ENCODE results near the gene ZNF598.
"Not testable (repeated sequence)": the region's sequence is repeated elsewhere in the genome, so short reads cannot be mapped to it uniquely, and the experiment has no call there.

Gene ZNF598

GRCh38 chr16:1962161-1963153 lies 47.2 kb downstream of the ZNF598 start:
- in situ Hi-C loops (cut with MboI; ENCODE audit: low sequenced_read_pairs) = not testable (repeated sequence)

- in situ Hi-C loops (cut with MboI; ENCODE audit: low sequenced_read_pairs) = no loop called here
Measured at GRCh38 chr16:1961651-1962067, 48.0 kb downstream of the ZNF598 start.

- in situ Hi-C loops (cut with MboI; ENCODE audit: low sequenced_read_pairs) = no loop called here
Measured at GRCh38 chr16:1960665-1961630, 48.7 kb downstream of the ZNF598 start.

- in situ Hi-C loops (cut with MboI; ENCODE audit: low sequenced_read_pairs) = no loop called here
Measured at GRCh38 chr16:1959269-1960039, 50.2 kb downstream of the ZNF598 start, which contains the start of gene NDUFB10. TSS of gene NDUFB10 (plus strand) at chr16:1959538. CDS start at chr16:1959625, 87 bp downstream.

GRCh38 chr16:1958715-1959268 lies 50.8 kb downstream of the ZNF598 start:
- in situ Hi-C loops (cut with MboI; ENCODE audit: low sequenced_read_pairs) = no loop called here

- in situ Hi-C loops (cut with MboI; ENCODE audit: low sequenced_read_pairs) = not testable (repeated sequence)
Measured at GRCh38 chr16:1958143-1958491, 51.5 kb downstream of the ZNF598 start.

GRCh38 chr16:1957434-1958142 lies 52.0 kb downstream of the ZNF598 start:
- in situ Hi-C loops (cut with MboI; ENCODE audit: low sequenced_read_pairs) = not testable (repeated sequence)

GRCh38 chr16:1953734-1954133 lies 55.9 kb downstream of the ZNF598 start:
- in situ Hi-C loops (cut with MboI; ENCODE audit: low sequenced_read_pairs) = no loop called here

- in situ Hi-C loops (cut with MboI; ENCODE audit: low sequenced_read_pairs) = no loop called here
Measured at GRCh38 chr16:1950559-1950958, 59.1 kb downstream of the ZNF598 start.

GRCh38 chr16:1950047-1950446 lies 59.6 kb downstream of the ZNF598 start:
- in situ Hi-C loops (cut with MboI; ENCODE audit: low sequenced_read_pairs) = no loop called here

GRCh38 chr16:1949507-1949906 lies 60.1 kb downstream of the ZNF598 start:
- in situ Hi-C loops (cut with MboI; ENCODE audit: low sequenced_read_pairs) = no loop called here

Measured in HL-60/S4 (cell line).